Measurements from ENCODE around the gene TEX29.

The TEX29 gene

GRCh38 chr13:111319998-111320911 is at the start of gene TEX29:
Gene TEX29 (plus strand): TSS chr13:111320642. CDS start chr13:111320891, 249 bp downstream.
- no peak for DNase-seq (ENCODE audit: low read depth in 3 of 3, low spot score in 1 of 3)

- no peak for DNase-seq (ENCODE audit: low read depth in 3 of 3, low spot score in 1 of 3)
These were observed 49.4 kb upstream of the TEX29 start for GRCh38 chr13:111270765-111271698.

- DNase-seq (ENCODE audit: low read depth in 3 of 3, low spot score in 1 of 3) = no peak
These were observed 48.3 kb upstream of the TEX29 start for GRCh38 chr13:111272117-111272516.

- DNase-seq (ENCODE audit: low read depth in 3 of 3, low spot score in 1 of 3) = no peak
These were observed 45.1 kb upstream of the TEX29 start for GRCh38 chr13:111275382-111275781.

GRCh38 chr13:111275995-111276618 is 44.3 kb upstream of the TEX29 start:
- DNase-seq (ENCODE audit: low read depth in 3 of 3, low spot score in 1 of 3) = no peak

- no peak for DNase-seq (ENCODE audit: low read depth in 3 of 3, low spot score in 1 of 3)
These were observed 42.2 kb upstream of the TEX29 start for GRCh38 chr13:111278258-111278657.

GRCh38 chr13:111278743-111279652 is 41.4 kb upstream of the TEX29 start:
- no peak for DNase-seq (ENCODE audit: low read depth in 3 of 3, low spot score in 1 of 3)

GRCh38 chr13:111280226-111280625 is 40.2 kb upstream of the TEX29 start:
- DNase-seq (ENCODE audit: low read depth in 3 of 3, low spot score in 1 of 3) = no peak

- no peak for DNase-seq (ENCODE audit: low read depth in 3 of 3, low spot score in 1 of 3)
These were observed 39.5 kb upstream of the TEX29 start for GRCh38 chr13:111280681-111281585.

- no peak for DNase-seq (ENCODE audit: low read depth in 3 of 3, low spot score in 1 of 3)
These were observed 38.6 kb upstream of the TEX29 start for GRCh38 chr13:111281751-111282311.

- DNase-seq (ENCODE audit: low read depth in 3 of 3, low spot score in 1 of 3) = no peak
These were observed 38.0 kb upstream of the TEX29 start for GRCh38 chr13:111282425-111282824.

- DNase-seq (ENCODE audit: low read depth in 3 of 3, low spot score in 1 of 3) = no peak
These were observed 37.4 kb upstream of the TEX29 start for GRCh38 chr13:111282997-111283396.

- no peak for DNase-seq (ENCODE audit: low read depth in 3 of 3, low spot score in 1 of 3)
These were observed 37.0 kb upstream of the TEX29 start for GRCh38 chr13:111283457-111283856.

- DNase-seq (ENCODE audit: low read depth in 3 of 3, low spot score in 1 of 3) = no peak
These were observed 36.5 kb upstream of the TEX29 start for GRCh38 chr13:111283991-111284390.

GRCh38 chr13:111284565-111284964 is 35.9 kb upstream of the TEX29 start:
- no peak for DNase-seq (ENCODE audit: low read depth in 3 of 3, low spot score in 1 of 3)

GRCh38 chr13:111286162-111286561 is 34.3 kb upstream of the TEX29 start:
- no peak for DNase-seq (ENCODE audit: low read depth in 3 of 3, low spot score in 1 of 3)

- DNase-seq (ENCODE audit: low read depth in 3 of 3, low spot score in 1 of 3) = no peak
These were observed 33.7 kb upstream of the TEX29 start for GRCh38 chr13:111286749-111287148.

- DNase-seq (ENCODE audit: low read depth in 3 of 3, low spot score in 1 of 3) = no peak
These were observed 33.2 kb upstream of the TEX29 start for GRCh38 chr13:111287201-111287600.

- DNase-seq (ENCODE audit: low read depth in 3 of 3, low spot score in 1 of 3) = no peak
These were observed 32.2 kb upstream of the TEX29 start for GRCh38 chr13:111288276-111288675.

Data from stimulated activated CD4-positive, alpha-beta T cell treated with anti-CD3 and anti-CD28 coated beads, TNF-alpha, amount 100 ng/mL, for 1 hour (primary cell).